Measurements from ENCODE around the gene BLOC1S4.

DNA sequence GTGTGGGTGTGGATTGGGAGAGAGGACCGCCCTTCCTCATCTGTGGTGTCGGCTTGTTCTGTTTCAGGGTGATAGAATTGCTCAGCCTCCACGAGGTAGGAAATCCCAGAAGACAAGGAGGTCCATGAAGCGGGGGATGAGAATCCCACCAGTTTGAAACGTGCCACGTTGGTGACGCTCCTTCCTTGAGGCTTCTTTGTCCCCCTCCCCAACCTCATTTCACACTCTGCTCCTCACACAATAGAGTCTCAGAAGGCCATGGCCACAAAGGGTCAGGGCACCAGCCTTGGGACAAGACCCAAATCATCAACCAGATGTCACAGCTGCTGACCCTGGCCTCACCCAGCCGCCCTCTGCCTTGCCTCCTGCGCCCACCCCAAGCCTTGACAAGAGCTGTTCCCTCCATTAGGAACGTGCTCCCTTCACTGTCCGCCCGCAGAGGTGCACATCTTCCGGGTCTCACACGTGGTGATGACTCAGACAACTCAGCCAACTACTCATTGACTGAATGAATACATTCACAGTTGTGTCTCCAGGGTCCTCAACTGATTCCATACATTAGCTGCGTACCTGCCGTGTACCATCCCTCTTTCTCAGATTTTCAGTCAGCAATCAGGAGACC is 18.3 kb downstream of the BLOC1S4 start:
- TF ChIP-seq, protein P1, sequence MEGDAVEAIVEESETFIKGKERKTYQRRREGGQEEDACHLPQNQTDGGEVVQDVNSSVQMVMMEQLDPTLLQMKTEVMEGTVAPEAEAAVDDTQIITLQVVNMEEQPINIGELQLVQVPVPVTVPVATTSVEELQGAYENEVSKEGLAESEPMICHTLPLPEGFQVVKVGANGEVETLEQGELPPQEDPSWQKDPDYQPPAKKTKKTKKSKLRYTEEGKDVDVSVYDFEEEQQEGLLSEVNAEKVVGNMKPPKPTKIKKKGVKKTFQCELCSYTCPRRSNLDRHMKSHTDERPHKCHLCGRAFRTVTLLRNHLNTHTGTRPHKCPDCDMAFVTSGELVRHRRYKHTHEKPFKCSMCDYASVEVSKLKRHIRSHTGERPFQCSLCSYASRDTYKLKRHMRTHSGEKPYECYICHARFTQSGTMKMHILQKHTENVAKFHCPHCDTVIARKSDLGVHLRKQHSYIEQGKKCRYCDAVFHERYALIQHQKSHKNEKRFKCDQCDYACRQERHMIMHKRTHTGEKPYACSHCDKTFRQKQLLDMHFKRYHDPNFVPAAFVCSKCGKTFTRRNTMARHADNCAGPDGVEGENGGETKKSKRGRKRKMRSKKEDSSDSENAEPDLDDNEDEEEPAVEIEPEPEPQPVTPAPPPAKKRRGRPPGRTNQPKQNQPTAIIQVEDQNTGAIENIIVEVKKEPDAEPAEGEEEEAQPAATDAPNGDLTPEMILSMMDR (IDR thresholded peaks at IDR 0.05; ENCODE audit: low read length), result no peak
- TF ChIP-seq EZH2 (IDR thresholded peaks at IDR 0.05; ENCODE audit: borderline replicate concordance, low read length), result no peak

Measured in OCI-LY1 (cell line).